NCI-H748 treated with DMSO at 0.1 percent for 48 hours (cell line): ENCODE data around the gene RALGPS2.
"Not testable (repeated sequence)": the region's sequence is repeated elsewhere in the genome, so short reads cannot be mapped to it uniquely, and the experiment has no call there.

ENCODE experiments used
- DNase-seq: peaks from one replicate; lab custom pipeline; 2025; lab: John Stamatoyannopoulos, UW

Gene RALGPS2

DNA sequence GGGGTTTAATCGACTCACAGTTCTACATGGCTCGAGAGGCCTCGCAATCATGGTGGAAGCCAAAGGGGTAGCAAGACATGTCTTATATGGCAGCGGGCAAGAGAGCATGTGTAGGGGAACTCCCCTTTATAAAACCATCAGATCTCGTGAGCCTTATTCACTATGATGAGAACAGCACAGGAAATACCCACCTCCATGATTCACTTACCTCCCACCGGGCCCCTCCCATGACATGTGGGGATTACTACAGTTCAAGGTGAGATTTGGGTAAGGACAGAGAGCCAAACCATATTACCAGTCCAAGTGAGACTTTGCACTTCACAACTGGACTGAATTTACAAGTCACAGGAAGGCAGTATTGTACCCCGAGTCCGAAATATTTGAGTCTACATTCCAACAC, 219.7 kb downstream of the RALGPS2 start:
- DNase-seq = no peak

DNA sequence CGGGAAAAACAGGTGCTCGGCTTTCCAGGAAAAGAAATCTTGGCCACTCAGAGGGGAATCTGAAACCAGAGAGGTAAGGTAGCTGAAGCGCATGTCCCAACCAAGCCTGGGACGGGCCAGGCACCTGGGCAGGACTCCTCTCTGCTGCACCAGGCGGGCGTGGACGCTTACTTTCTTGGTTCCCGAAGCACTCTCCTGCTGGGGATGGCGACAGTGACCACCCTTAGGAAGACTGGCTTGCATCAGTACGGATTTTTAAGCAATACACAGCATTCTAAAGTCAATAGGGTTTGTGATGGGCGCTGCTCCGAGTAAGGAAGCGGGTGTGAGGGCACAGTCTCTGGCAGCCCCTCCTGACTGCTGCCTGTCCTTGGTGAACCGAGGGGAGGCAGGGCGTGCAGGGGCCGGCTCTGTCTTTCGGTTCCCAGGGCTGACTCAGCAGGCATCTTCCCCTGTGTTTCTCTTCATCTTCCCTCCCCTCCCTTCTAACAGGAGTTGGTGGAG, 220.8 kb downstream of the RALGPS2 start:
- no peak for DNase-seq

GRCh38 chr1:178946416-178946815, 221.4 kb downstream of the RALGPS2 start:
- no peak for DNase-seq

- no peak for DNase-seq
Observed at GRCh38 chr1:178946855-178947676, 222.0 kb downstream of the RALGPS2 start.

DNA sequence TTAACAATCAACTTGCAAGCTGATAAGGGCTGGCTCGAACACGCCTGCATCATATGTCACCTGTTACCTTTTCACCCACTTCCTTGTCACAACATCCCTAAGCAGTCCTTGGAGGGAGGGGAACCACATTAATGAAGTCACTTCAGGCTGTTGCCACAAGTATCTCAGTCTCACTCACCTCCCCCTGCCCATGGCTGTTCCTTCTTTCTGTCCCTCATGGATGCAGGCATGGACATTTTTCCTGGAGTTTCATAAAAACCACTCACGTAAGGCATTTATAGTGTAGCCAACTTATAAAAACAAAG, 222.6 kb downstream of the RALGPS2 start:
- DNase-seq = no peak

- no peak for DNase-seq
Observed at GRCh38 chr1:178948676-178949075, 223.6 kb downstream of the RALGPS2 start.

- DNase-seq = not testable (repeated sequence)
Observed at GRCh38 chr1:178949866-178950265, 224.8 kb downstream of the RALGPS2 start.

GRCh38 chr1:178951600-178951999, 226.6 kb downstream of the RALGPS2 start:
- no peak for DNase-seq

DNA sequence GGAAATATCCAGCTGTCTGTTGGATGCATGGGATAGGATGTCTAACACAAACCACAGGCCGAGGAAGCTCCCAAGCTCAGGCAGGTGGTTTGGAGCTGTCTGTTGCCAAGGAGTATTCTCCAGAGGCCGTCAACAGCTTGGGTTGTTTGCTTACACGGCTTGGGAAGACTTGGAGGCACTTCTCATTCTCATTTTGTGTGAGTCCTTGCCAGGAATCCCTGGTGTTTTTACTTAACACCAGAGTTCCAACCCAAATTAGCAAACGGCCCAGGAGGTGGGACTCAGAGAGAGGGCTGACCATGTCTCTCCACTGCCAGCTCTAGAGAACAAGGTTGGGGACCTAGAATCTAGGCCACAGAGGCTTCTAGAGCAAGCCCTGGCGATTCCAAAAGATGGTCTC, 228.0 kb downstream of the RALGPS2 start:
- DNase-seq = no peak

DNA sequence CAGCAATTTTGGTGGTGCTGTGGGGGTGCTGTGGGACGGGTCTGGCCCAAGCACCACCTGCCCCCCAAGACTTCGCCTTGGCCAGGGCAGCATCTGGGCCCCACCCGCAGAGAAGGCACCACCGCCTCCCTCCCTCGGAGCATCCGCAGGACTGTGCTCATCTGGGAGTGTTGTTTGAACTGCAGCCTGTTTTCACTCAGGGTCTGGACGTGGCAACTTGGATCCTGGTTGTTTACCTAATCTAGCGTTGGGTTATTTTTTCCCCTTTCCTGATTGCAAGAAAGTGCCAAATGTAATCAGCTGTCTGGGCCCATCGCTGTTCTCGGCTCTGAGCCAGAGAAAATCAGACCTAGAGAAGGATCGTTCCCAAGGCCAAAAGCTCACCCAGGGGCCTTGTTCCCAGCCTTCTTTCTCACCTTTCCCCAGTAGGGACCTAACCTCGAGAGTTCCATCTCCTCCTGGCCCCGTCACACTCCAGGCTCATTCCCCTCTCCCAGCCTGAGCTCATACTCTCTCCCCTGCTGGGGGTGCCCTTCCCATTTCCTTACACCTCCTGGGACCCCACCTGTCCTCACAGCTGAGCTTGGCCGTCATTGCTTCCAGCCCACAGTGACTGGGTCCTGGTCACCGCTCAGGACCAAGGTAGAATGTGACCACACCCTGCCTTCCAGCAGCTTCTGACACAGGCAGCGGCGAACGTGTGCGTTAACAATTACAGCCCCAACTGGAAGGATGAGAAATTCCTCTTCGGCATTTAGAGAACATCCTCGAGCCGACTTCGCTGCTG, 228.7 kb downstream of the RALGPS2 start:
- DNase-seq = no peak

GRCh38 chr1:178954325-178954690, 229.3 kb downstream of the RALGPS2 start:
- DNase-seq = no peak

DNA sequence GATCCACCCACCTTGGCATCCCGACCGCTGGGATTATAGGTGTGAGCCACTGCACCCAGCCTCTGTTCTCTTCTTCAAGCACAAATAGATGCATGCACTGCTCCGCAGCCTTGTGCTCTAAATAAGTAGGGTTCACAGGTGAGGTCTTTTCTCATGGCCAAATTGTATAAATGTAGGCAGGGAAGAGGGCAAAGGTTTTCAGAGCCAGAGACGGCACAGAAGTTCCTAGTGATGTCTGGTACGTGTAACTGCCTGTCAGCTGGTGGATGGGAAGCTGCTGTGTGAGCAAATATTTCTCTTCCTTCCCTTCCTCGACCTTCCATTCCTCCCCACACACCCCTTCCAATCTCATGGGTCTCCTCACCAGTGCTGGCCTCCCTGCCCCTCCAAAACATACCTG, 229.9 kb downstream of the RALGPS2 start:
- no peak for DNase-seq

DNA sequence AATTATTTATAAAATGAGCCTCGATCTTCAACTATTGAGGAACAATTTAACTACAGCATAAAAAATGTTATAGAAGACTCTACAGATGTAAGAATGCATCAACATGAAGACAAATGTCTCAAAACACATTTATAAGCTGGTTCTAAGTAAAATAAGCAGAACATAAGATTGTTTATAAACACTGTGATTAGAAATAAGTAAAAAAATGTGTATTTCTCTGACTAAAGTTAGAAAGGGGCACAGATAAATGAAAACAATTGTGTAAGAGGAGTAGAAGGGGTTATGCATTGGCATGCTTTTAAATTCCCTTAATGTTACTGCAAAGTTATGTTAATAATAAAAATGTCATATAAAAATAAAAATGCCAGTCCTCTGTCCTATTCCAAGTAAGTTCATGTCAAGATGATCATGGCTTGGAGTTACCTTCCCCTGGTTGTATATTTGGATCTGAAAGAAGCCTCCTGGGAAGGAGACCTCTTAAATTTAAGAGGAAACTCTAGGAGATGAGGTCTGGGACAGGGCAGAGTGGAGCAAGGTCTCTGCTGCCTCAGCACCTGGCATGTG, 230.4 kb downstream of the RALGPS2 start:
- DNase-seq = no peak

DNA sequence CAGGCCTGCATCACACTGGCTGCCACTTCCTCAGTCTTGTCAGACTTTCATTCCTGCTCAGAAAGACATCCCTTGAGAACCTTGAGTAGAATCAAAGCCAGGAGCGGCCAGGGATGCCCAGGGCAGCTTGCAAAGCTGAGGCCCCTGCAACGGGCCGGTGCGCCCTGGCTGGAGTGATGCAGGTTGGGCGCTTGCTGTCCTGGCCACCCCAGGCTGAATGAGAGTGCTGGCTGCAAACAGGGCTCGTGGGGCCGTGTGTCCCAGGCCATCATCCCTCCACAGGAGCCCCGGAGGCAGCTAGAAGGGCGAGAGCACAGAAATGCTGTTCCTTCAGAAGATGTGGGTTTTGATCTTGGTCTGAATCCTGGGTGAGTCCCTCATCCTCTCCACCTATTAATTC, 233.4 kb downstream of the RALGPS2 start:
- DNase-seq = no peak

DNA sequence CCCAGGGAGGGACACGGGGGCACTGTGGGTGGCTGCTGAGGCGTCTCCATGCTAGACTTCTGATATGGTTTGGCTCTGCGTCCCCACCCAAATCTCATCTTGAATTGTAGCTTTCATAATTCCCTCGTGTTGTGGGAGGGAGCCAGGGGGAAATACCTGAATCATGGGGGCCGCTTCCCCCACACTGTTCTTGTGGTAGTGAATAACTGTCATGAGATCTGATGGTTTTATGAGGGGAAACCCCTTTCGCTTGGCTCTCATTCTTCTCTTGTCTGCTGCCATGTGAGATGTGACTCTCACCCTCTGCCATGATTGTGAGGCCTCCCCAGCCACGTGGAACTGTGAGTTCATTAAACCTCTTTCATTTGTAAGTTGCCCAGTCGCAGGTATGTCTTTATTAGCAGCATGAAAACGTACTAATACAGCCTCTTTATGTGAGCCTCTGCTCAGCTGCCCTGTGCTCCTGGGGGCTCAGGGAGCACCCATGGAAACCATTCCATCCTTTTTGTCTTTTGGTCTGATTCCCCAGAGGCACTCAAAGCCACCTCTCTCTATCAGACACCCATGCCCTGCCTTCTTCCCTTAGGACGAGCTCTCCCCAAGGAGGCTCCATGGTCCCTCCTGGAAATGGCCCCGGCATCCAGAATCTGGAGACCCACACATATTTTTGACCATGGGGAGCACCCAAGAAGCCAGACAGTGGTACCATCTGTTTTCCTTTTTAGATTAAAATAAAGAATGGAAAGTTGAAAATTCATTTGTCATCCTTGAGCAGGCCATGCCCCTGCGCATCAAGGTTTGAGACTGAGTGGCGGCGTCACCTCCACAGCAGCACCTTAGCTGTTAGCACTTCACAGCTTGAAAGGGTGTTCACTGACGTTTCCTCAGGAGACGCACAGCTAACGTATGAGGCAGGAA, 234.8 kb downstream of the RALGPS2 start:
- no peak for DNase-seq

- no peak for DNase-seq
Observed at GRCh38 chr1:178960482-178961240, 235.6 kb downstream of the RALGPS2 start.

GRCh38 chr1:178961331-178961730, 236.3 kb downstream of the RALGPS2 start:
- no peak for DNase-seq

- DNase-seq = no peak
Observed at GRCh38 chr1:178961868-178962267, 236.8 kb downstream of the RALGPS2 start.

GRCh38 chr1:178962853-178963711, 238.0 kb downstream of the RALGPS2 start:
- DNase-seq = no peak
